HG02840 (cell line): Measurements from ENCODE around the gene PML.
"Not testable (repeated sequence)": the region's sequence is repeated elsewhere in the genome, so short reads cannot be mapped to it uniquely, and the experiment has no call there.

Source experiments
- ATAC-seq: cut with Tn5 transposase; IDR thresholded peaks from one replicate; pipeline ENCODE4 v1.9.1; 2021; ENCODE audit warnings: mild to moderate bottlenecking, moderate library complexity, moderate number of reproducible peaks; ENCODE audit not compliant: unreplicated experiment, low FRiP score

PML gene

GRCh38 chr15:74053517-74053916 is 59.0 kb downstream of the PML start:
- no peak for ATAC-seq

GRCh38 chr15:74053941-74054529 is 59.5 kb downstream of the PML start:
- ATAC-seq: no peak

GRCh38 chr15:74055804-74056203 is 61.3 kb downstream of the PML start:
- ATAC-seq: no peak

GRCh38 chr15:74056330-74056729 is 61.8 kb downstream of the PML start:
- ATAC-seq: not testable (repeated sequence)

- not testable (repeated sequence) for ATAC-seq
Measured at GRCh38 chr15:74059050-74059833, 64.7 kb downstream of the PML start.

- ATAC-seq: no peak
Measured at GRCh38 chr15:74060251-74060650, 65.7 kb downstream of the PML start.

- no peak for ATAC-seq
Measured at GRCh38 chr15:74062236-74062635, 67.7 kb downstream of the PML start.

GRCh38 chr15:74062671-74063070 is 68.2 kb downstream of the PML start:
- no peak for ATAC-seq

GRCh38 chr15:74063425-74064146 is 69.1 kb downstream of the PML start:
- not testable (repeated sequence) for ATAC-seq

GRCh38 chr15:74064183-74064582 is 69.7 kb downstream of the PML start:
- ATAC-seq: not testable (repeated sequence)

- not testable (repeated sequence) for ATAC-seq
Measured at GRCh38 chr15:74064822-74065221, 70.3 kb downstream of the PML start.

GRCh38 chr15:74065684-74066411 is 71.3 kb downstream of the PML start:
- not testable (repeated sequence) for ATAC-seq

GRCh38 chr15:74071645-74072044 is 77.1 kb downstream of the PML start:
- not testable (repeated sequence) for ATAC-seq

- not testable (repeated sequence) for ATAC-seq
Measured at GRCh38 chr15:74072132-74072531, 77.6 kb downstream of the PML start.

- ATAC-seq: not testable (repeated sequence)
Measured at GRCh38 chr15:74072614-74073337, 78.3 kb downstream of the PML start.

- ATAC-seq: not testable (repeated sequence)
Measured at GRCh38 chr15:74075781-74076180, 81.3 kb downstream of the PML start.

GRCh38 chr15:74082450-74082849 is 87.9 kb downstream of the PML start, which contains the start of gene GOLGA6A:
GOLGA6A (minus strand) TSS chr15:74082550; CDS start chr15:74082509, 41 bp downstream.
- ATAC-seq: not testable (repeated sequence)

- not testable (repeated sequence) for ATAC-seq
Measured at GRCh38 chr15:74094567-74094966, 100.1 kb downstream of the PML start.

- not testable (repeated sequence) for ATAC-seq
Measured at GRCh38 chr15:74095610-74096009, 101.1 kb downstream of the PML start.
